GM18511 (cell line): Measurements from ENCODE around the gene CITED2.
"Not testable (repeated sequence)": the region's sequence is repeated elsewhere in the genome, so short reads cannot be mapped to it uniquely, and the experiment has no call there.

ENCODE experiments used
- ATAC-seq: cut with Tn5 transposase; IDR thresholded peaks from one replicate; pipeline ENCODE4 v1.9.1; 2021; ENCODE audit warnings: mild to moderate bottlenecking, moderate library complexity; ENCODE audit not compliant: unreplicated experiment

CITED2 gene

GRCh38 chr6:139367810-139368351, 6.6 kb downstream of the CITED2 start:
- no peak for ATAC-seq

- ATAC-seq = no peak
These were observed 9.5 kb downstream of the CITED2 start for GRCh38 chr6:139364982-139365379.

- peak; percentile 64 for ATAC-seq
These were observed 10.0 kb downstream of the CITED2 start for GRCh38 chr6:139364302-139364981.

DNA sequence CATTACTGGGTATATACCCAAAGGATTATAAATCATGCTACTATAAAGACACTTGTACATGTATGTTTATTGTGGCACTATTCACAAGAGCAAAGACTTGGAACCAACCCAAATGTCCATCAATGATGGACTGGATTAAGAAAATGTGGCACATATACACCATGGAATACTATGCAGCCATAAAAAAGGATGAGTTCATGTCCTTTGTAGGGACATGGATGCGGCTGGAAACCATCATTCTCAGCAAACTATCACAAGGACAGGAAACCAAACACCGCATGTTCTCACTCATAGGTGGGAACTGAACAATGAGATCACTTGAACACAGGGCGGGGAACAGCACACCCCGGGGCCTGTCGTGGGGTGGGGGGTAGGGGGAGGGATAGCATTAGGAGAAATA, 10.7 kb downstream of the CITED2 start:
- not testable (repeated sequence) for ATAC-seq

GRCh38 chr6:139363123-139363522, 11.3 kb downstream of the CITED2 start:
- ATAC-seq = not testable (repeated sequence)

- no peak for ATAC-seq
These were observed 13.2 kb downstream of the CITED2 start for GRCh38 chr6:139361211-139361610.

DNA sequence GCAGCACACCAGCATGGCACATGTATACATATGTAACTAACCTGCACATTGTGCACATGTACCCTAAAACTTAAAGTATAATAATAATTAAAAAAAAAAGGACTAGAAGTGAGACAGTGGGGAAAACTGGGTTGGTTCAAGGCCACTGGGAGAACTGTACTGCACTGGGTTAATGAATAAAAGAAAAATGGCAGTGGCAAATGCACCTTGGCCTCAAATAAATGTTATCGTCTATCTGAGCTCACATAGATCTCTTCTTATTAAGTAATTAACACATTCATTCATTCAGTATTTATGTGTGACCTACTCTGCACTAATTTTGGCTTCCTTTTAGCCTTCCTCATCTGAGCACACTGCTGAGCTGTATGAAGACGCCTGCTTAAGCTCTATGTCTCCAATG, 17.5 kb downstream of the CITED2 start:
- no peak for ATAC-seq

GRCh38 chr6:139355777-139356445, 18.5 kb downstream of the CITED2 start:
- no peak for ATAC-seq

DNA sequence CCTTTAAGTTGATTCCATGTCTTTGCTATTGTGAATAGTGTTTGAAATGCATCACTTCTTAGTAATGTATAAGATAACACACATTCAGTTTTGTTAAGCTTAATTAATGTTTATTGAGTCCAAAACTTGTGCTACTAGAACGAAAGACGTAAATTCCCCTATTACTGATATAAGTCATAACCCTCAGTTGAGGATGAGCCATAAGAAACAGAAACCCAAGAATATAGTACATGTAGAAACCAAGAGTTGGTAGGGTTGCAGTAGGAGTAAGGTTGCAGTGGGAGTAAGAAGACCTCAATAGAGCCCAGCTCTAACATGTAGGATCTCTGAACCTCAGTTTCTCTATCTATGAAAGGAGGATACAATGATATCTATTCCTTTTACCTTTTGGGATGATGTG, 19.3 kb downstream of the CITED2 start:
- ATAC-seq = peak; percentile 68

DNA sequence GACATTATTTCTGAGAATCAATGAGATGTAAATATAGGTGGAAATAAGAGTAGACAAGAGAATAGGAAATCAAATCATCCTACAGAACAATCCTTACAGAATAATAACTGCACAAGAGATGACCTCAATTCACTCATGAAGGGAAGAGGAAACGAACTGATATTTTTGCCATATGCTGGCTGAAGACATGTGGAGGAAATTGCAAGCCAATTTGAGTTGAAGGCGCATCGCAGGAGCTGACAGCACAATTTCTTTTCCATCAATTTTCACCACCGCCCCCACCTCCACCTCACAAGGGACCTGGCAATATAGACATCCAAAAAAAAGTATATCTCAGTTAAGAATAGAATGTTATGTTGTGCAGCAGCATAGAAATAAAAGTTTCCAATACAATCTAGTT, 20.3 kb downstream of the CITED2 start:
- no peak for ATAC-seq

DNA sequence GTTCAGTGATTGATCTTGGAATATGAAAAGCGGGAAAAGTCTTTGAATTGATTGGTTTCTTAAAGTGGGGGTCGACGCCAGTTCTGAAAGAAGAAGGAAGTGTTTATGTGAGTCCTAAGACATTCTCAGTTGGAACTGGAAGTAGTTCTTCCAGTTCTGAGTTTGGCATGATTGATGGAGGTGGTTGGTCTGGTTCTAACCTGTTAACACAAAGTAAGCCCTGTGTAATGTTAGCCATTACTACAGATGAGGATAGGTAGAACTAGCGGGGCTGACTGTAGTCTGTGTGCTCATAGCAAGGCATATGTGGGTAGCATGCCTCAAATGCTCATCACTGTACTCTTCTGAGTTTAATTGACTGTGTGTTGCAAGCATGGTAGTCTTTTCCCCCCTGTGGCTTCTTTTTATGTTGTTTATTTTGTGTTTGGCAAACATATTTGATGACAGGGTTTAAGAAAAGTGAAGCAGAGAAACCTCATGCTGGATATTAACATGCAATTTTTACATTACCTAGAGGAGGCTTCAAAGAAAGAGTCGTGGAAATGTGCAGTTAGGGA, 24.9 kb downstream of the CITED2 start:
- no peak for ATAC-seq

DNA sequence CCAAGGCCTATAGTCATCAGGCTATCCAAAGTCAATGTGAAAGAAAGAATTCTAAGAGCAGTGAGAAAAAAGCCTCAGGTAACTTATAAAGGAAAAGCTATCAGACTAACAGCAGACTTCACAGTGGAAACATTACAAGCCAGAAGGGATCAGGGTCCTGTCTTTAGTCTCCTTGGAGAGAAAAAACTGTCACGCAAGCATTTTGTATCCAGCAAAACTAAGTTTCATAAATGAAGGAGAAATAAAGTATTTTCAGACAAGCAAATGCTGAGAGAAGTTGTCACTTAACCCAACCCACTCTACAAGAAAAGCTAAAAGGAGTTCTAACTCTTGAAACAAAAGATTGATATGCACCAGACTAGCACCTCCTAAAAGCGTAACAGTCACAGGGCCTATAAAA, 28.1 kb downstream of the CITED2 start:
- no peak for ATAC-seq

DNA sequence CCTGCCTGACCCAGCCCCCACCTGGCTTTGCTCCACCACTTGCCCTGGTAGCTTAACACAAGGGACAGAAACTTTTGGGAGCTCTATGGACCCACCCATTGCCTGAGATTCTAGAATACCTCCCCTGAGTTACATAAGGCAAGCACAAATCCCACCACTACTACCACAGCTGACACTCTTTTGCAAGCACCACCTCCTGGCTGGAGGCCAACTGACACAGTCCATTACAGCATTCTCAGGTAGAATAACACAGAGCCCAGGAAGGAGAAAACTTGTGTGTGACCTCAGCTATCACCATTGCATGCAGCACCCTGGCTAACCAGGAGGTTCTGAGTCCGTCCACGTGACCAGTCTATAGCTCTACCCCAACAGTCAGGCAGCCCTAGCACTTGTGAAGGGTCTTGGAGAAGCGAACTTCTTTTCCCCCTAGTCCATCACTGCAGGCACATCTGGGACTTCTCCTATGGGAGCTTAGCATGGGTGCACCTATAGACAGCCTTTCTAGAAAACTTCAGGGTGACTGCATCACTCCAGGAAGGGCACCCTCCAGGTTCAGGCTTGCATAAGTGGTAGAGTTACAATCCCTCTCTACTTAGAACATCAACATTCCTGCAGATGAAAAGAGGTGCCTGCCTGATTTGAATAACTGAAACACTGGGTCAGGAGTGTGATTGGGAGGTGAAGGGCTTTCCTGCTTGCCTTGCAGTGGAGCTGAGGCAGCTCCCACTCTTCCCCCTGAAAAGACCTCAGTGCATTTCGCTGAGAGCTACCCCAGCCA, 30.1 kb downstream of the CITED2 start:
- no peak for ATAC-seq

DNA sequence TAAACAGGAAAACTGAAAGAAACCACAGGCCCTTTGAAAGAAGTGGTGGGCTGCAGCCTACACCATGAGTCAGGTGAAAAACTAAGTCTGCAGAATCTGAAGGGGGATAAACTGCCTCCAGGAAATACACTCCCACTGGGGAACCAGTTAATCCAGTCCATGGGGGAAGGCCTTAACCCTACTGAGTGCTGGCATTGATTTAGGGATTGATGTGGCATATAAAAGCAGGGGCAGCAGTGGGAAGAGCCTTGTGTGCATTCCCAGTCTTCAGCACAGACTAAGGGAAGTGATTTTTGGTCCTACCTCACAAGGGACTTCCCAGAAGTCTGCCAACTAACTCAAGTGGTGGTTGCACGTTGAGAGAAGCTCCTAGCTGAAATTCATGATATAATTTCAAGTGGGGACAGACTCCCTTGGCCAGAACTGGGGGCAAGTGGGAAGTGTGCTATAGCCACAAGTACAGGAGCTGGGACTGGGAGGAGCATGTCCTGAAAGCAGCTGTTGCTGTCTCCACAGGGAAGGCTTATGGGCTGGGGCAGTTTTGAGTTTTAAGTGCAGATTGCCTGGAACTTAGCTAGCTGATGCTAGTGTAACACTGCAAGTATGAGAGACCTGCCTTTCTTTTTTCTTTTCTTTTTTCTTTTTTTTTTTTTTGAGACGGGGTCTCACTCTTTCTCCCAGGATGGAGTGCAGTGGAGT, 31.2 kb downstream of the CITED2 start:
- no peak for ATAC-seq

- ATAC-seq = no peak
These were observed 33.4 kb downstream of the CITED2 start for GRCh38 chr6:139341060-139341459.

- ATAC-seq = no peak
These were observed 35.7 kb downstream of the CITED2 start for GRCh38 chr6:139338795-139339194.

- ATAC-seq = no peak
These were observed 36.6 kb downstream of the CITED2 start for GRCh38 chr6:139337830-139338229.

DNA sequence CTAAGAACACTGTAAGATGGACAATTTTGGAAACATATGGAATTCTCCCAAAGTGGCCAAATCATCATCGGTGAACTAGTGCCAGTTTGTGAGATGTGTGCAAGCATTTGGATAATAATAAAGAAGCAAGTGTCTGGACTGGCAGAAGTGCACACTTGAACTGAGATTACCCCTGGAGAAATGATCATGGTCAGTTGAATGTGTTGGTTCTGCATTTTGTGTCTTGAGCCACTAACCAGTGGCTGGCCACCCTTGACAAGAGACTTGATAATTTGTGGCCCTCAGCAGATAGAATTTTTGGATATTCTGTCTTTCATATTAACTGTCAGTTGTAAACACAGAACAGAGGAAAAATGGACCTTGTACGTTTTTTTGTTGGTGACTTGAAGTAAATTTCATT, 37.4 kb downstream of the CITED2 start:
- no peak for ATAC-seq

DNA sequence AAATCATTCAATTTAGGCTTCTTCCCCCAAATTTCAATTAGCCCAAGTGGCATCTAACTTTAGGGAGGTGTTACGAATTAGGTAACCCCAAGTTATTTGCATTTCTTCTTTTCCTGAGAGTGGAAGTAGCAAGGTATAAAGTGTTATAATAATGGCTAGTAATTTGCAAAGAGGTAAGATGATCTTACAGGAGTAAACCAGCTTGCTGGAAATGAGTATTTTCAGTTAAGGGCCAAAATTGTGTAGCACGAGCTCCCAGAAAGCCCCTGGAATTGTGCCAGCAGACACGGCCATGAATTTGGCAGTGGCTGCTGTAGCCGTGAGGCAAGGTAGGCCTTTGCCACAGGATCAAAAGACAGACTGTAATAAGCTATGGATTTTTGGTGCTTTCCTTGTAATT, 38.0 kb downstream of the CITED2 start:
- no peak for ATAC-seq

- ATAC-seq = no peak
These were observed 38.8 kb downstream of the CITED2 start for GRCh38 chr6:139335447-139336210.
